HL-60/S4 treated with phorbol 12-myristate 13-acetate at 8.2 ng/mL for 4 days and 3 days (cell line): ENCODE results near the gene DHX16.

Experiments used
- in situ Hi-C: fragments of 300-500 bp; cut with MboI; formaldehyde crosslinking; loops from 2 replicates; pipeline ENCODE4 v1.15.0; 2022; ENCODE audit warnings: low sequenced_read_pairs

DHX16 gene

GRCh38 chr6:30611856-30612194 is 61.0 kb downstream of the DHX16 start:
- in situ Hi-C loops = no loop called here

- in situ Hi-C loops = no loop called here
These were observed 61.5 kb downstream of the DHX16 start for GRCh38 chr6:30611150-30611855.

GRCh38 chr6:30610065-30610464 is 62.7 kb downstream of the DHX16 start:
- in situ Hi-C loops = no loop called here

DNA sequence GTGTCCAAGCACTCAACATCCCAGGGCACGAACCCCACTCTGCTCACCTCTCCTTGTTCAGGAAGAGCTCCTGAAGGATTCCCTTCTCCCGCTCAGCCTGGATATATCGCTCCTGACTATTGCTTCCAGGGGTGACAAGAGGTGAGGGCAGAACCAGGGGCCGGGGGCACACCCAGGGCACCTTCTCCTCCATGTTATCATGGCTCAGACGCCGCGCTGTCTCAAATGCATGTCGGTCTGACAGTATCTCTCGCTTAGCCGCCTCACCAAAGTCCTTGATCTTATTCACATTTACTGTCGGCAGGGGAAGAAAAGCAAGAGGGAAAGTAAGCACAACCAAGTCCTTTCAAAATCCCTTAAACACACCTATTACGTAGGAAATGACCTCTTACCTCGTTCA is 68.8 kb downstream of the DHX16 start:
- in situ Hi-C loops = no loop called here
